22Rv1 (cell line): Measurements from ENCODE around the gene THSD8.
"Not testable (repeated sequence)": the region's sequence is repeated elsewhere in the genome, so short reads cannot be mapped to it uniquely, and the experiment has no call there.

Experiments used
- H3K27ac ChIP-seq: fragments of 450-650 bp; 2 replicates; pipeline ENCODE4 v1.5.1; 2017
- ZFX ChIP-seq: fragments of 450-650 bp; IDR thresholded peaks from 2 replicates; pipeline ENCODE4 v1.6.1; 2017; ENCODE audit warnings: antibody characterized with exemption, borderline replicate concordance
- TF ChIP-seq, protein P1 (sequence below): fragments of 450-650 bp; IDR thresholded peaks from 2 replicates; pipeline ENCODE4 v1.5.1; 2017; ENCODE audit warnings: mild to moderate bottlenecking

The THSD8 gene

DNA sequence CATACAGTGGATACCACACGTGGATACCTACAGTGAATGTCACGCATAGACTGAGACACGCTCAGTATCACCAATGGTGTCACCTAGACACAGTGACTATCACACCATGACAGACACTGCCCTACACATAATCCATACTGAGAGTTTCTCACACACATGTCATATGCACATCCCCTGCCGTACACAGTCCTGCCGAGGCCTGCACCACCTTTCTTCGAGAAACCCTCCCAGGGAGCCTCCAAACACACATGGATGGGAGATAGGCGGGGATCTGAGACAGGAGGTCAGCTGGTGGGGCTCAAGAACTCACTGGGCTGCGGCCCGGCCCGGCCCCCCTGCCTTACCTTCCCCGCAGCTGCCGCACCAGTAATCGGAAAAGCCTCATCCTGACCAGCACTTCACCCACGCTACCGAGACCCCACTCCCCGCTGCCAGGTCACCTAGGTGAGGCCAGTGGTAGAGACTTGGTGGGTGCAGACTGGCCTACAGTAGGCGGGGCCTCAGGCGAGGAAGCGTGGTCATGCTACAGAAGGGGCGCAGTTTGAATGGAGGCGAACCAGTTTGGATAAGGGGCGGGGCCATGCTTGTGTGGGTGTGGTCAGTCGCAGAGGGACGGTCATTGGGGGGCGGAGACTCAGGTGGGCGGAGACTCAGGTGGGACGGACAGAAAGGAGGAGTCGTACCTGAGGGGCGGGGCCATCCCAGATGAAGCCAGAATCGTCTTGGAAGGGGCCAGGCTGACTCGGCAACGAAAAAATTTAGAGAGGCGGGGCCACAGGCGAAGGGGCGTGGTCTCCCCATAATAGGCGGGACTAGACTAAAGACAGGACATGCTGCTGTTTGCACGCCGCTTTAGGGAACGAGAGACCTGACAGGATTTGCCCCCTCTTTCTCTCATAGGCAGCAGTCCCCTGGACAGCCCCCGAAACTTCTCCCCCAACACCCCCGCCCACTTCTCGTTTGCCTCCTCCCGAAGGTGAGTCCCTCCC, 38.5 kb downstream of the THSD8 start:
- H3K27ac ChIP-seq: peak overlapping the region; percentile 62
- TF ChIP-seq, protein P1, sequence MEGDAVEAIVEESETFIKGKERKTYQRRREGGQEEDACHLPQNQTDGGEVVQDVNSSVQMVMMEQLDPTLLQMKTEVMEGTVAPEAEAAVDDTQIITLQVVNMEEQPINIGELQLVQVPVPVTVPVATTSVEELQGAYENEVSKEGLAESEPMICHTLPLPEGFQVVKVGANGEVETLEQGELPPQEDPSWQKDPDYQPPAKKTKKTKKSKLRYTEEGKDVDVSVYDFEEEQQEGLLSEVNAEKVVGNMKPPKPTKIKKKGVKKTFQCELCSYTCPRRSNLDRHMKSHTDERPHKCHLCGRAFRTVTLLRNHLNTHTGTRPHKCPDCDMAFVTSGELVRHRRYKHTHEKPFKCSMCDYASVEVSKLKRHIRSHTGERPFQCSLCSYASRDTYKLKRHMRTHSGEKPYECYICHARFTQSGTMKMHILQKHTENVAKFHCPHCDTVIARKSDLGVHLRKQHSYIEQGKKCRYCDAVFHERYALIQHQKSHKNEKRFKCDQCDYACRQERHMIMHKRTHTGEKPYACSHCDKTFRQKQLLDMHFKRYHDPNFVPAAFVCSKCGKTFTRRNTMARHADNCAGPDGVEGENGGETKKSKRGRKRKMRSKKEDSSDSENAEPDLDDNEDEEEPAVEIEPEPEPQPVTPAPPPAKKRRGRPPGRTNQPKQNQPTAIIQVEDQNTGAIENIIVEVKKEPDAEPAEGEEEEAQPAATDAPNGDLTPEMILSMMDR: no peak
- no peak for TF ChIP-seq ZFX

DNA sequence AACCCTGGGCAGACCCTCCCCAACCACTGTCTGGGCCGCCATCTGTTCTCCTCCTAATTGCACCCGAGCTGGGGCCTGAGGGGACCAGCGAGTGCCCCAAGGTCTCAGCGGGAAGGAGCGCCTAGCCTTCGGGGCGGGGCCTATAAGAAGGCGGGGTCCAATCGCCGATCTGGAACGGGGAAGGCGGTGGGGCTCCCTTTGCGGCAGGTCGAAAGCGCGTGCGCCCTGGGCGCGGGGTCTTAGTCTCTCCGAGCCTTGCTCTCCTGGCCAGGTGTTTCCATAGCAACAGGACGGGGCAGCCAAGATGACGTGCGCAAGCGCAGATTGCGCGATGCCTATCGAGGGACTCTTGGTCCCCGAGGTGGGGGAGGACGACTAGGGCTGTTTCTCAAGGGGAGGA, 39.2 kb downstream of the THSD8 start:
- H3K27ac ChIP-seq: peak overlapping the region; percentile 62
- TF ChIP-seq, protein P1: no peak
- no peak for TF ChIP-seq ZFX

DNA sequence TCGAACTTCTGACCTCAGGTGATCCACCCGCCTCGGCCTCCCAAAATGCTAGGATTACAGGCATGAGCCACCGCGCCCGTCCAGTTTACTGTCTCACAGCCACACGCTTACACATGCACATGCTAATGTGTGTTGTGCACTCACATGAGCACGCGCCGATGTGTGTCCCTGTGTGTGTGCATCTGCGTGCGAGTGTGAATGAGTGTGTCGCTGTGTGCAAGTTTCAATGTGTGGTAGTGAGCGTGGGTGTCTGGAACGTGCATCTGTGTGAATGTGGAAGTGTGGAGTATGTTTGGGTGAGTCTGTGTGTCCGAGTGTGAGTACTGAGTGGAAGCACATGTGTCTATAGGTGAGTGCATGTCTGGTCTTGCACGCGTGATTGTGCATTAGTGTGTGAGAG, 40.6 kb downstream of the THSD8 start:
- TF ChIP-seq, protein P1: no peak
- TF ChIP-seq ZFX: no peak

DNA sequence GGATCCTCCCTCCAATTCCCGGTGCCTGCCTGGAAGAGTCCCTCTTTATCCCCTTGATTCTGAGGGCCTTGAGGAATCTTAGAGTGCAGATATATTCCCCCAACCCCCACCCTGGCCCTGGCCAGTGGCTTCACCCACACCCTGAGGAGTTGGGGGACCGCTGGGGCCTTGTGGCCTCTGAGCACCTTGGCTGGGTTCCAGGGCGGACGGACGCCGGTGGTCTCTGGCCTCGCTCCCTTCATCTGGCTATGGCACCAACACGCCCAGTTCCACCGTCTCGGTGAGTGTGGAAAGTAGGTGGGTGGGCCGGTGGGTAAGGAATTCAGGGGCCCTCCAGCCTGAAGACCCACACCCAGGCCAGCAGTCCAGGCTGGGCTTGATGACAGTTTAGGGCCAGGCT, 41.5 kb downstream of the THSD8 start:
- no peak overlapping the region for H3K27ac ChIP-seq
- TF ChIP-seq, protein P1: no peak

More for the DNA sequence above, 40.6 kb downstream of the THSD8 start:
- H3K27ac ChIP-seq: no peak overlapping the region

DNA sequence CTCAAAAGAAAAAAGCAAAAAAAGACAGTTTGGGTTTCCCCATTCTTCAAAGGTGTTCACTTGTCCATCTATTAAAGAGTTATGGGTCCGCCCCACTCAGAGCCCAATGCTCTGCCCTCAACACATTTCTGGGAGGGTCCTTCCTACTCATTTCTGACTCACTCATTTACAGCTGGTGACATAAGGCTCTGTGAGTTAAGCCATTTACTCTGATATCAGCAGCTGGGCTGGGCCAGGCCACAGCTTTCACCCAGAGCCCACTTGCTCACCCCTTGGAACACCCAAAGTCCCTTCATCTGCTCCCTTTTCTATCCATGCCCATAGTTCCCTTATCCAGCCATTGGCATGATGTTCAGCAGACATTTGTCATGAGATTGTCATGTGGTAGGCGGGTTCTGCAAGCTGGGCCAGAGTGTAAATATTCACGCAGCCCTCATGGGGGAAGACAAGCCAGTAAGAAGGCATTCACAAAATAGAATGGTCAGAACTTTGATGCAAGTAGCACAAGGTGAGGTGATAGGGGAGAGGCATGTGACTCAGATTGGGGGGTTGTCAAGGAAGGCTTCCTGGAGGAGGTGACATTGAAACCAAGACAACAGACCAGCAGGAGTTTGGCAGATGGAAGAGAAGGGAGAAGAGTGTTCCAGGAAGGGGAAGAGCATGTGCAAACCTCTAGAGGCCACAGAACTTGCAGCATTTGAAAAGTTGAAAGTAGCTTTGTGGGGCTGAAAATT, 42.3 kb downstream of the THSD8 start:
- no peak for TF ChIP-seq ZFX
- TF ChIP-seq, protein P1: no peak
- no peak overlapping the region for H3K27ac ChIP-seq

DNA sequence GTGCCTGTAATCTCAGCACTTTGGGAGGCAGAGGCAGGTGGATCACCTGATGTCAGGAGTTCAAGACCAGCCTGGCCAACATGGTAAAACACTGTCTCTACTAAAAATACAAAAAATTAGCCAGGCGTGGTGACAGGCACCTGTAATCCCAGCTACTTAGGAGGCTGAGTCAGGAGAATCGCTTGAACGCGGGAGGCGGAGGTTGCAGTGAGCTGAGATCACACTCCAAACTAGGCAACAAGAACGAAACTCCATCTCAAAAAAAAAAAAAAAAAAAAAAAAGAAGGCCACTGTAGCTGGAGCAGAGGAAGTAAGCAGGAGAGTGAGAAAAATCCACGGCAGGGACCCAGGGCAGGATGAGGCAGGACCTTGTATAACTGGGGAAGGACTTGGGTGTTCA, 44.7 kb downstream of the THSD8 start:
- H3K27ac ChIP-seq: not testable (repeated sequence)

DNA sequence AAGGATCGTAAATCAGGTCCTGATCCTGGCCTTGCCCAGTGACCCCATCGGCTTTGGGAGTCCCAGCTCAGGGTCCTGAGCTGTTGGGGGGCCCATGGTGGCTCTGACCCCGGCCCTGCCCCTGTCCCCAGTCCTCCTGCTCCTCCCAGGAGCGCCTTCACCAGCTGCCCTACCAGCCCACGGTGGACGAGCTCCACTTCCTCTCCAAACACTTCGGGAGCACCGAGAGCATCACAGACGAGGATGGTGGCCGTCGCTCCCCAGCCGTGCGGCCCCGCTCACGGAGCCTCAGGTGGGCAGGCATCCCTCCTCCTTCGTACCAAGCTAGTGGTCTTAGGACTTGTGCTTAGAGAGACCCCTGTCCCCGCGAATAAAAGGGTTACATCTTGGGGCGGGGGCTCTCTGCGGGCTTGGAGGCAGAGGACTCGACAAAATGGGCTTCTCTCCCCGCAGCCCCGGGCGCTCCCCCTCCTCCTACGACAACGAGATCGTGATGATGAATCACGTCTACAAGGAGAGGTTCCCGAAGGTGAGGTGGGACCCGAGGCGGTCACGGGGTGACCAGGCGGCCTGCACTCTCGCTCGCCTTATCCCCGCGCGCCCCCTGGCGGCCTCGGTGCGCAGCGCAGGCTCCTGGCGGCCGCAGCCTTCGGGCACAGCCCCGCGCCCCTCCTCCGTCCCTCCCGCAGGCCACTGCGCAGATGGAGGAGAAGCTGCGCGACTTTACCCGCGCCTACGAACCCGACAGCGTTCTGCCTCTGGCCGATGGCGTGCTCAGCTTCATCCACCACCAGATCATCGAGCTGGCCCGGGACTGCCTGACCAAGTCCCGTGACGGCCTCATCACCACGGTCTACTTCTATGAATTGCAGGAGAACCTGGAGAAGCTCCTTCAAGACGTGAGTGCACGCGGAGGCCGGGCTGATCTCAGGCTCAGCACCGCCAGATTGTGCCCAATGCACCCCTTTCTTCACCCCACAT, 45.6 kb downstream of the THSD8 start:
- H3K27ac ChIP-seq: no peak overlapping the region
- no peak for TF ChIP-seq ZFX
- TF ChIP-seq, protein P1: peak; percentile 98
